Gastrocnemius medialis (tissue), 4 donors: ENCODE measurements around the gene TRIM69.

Experiments used
- CTCF ChIP-seq, 5 experiments: fragments of 450-650 bp in 3 of 5; fragments of 200-600 bp in 2 of 5; sonication (generic) in 2 of 5; IDR thresholded peaks in 4 of 5; conservative IDR thresholded peaks in 1 of 5; 1 replicate in 4 of 5; 2 replicates in 1 of 5; pipeline ENCODE4 v1.5.1; 2016 to 2019; ENCODE audit warnings: antibody characterized with exemption in 5 of 5, mild to moderate bottlenecking in 3 of 5, moderate library complexity in 3 of 5
- POLR2A ChIP-seq, 2 donors: fragments of 450-650 bp; IDR thresholded peaks; one replicate each; pipeline ENCODE4 v1.6.1; 2017; ENCODE audit warnings: antibody characterized with exemption in 2 of 2, mild to moderate bottlenecking in 2 of 2, moderate library complexity in 2 of 2

GRCh38 chr15:44794072-44794471 is 57.7 kb downstream of the TRIM69 start:
- TF ChIP-seq CTCF (IDR thresholded peaks at IDR 0.05 in 4 of 5, conservative IDR thresholded peaks at IDR 0.05 in 1 of 5) (no peak), POLR2A (IDR thresholded peaks at IDR 0.05) (no peak)
